Natural killer cell (primary cell): ENCODE measurements around the gene PLXNB1. TPM values are rescaled to one million over a fixed set of nuclear protein-coding genes. Genes with fewer than 3 reads are reported as not detected.

Experiments used
- ATAC-seq, 3 donors: fragments of 150-1000 bp in 2 of 3; fragments of 200-7000 bp in 1 of 3; cut with Tn5 transposase; 1 replicate in 1 of 3; 2 replicates in 2 of 3; pipeline ENCODE4 v1.10.0; 2021; ENCODE audit warnings: mild to moderate bottlenecking in 2 of 3, moderate library complexity in 2 of 3
- DNase-seq, 2 donors: peaks; one replicate each; pipeline versions ENCODE4 v3.0.0 to v3.0.0-alpha.2; 2013 to 2021; ENCODE audit warnings: mixed read lengths in 1 of 2
- H3K27ac ChIP-seq: one replicate; pipeline ENCODE4 v1.5.1; 2013; ENCODE audit warnings: mild to moderate bottlenecking, low read length
- H3K27me3 ChIP-seq: one replicate; pipeline ENCODE4 v1.6.1; 2013; ENCODE audit warnings: low read length; ENCODE audit not compliant: control insufficient read depth, insufficient read depth
- H3K36me3 ChIP-seq: one replicate; pipeline ENCODE4 v1.6.1; 2013; ENCODE audit warnings: low read length; ENCODE audit not compliant: control insufficient read depth, insufficient read depth
- H3K4me1 ChIP-seq: one replicate; pipeline ENCODE4 v1.6.1; 2013; ENCODE audit warnings: low read length; ENCODE audit not compliant: control insufficient read depth, insufficient read depth
- H3K4me3 ChIP-seq: one replicate; pipeline ENCODE4 v1.5.1; 2013; ENCODE audit warnings: low read length
- H3K9me3 ChIP-seq: one replicate; pipeline ENCODE4 v1.6.1; 2013; ENCODE audit warnings: low read length; ENCODE audit not compliant: control insufficient read depth, insufficient read depth
- H3K27ac Mint-ChIP-seq, 2 donors: one replicate each; pipeline ENCODE4 v1.8.0; 2022; ENCODE audit warnings: mild to moderate bottlenecking in 2 of 2, mixed read lengths in 2 of 2, moderate library complexity in 1 of 2
- H3K27me3 Mint-ChIP-seq, 2 donors: one replicate each; pipeline ENCODE4 v1.8.0; 2022; ENCODE audit warnings: low read depth in 2 of 2, mixed read lengths in 2 of 2
- H3K36me3 Mint-ChIP-seq: one replicate; pipeline ENCODE4 v1.8.0; 2022; ENCODE audit warnings: mixed read lengths
- H3K4me1 Mint-ChIP-seq, 2 donors: one replicate each; pipeline ENCODE4 v1.8.0; 2022; ENCODE audit warnings: mixed read lengths in 2 of 2
- H3K4me3 Mint-ChIP-seq: one replicate; pipeline ENCODE4 v1.8.0; 2022; ENCODE audit warnings: mild to moderate bottlenecking, moderate library complexity, mixed read lengths
- H3K9me3 Mint-ChIP-seq, 2 donors: one replicate each; pipeline ENCODE4 v1.8.0; 2022; ENCODE audit warnings: mixed read lengths in 2 of 2
- WGBS: methylation state at CpG from one replicate; pipeline ENCODE4 v1.1.7; 2013; ENCODE audit warnings: missing lambda C conversion rate; ENCODE audit not compliant: insufficient coverage; 5-methylcytosine and 5-hydroxymethylcytosine counted together
- intact Hi-C: fragments of 100-400 bp; cut with micrococcal nuclease; formaldehyde crosslinking; loops from one replicate; pipeline ENCODE4 v1.14.2; 2022
- total RNA-seq, 4 donors: library from RNA; stranded (reverse); fragments of 120-200 nt in 1 of 4; gene quantifications; one replicate each; pipeline versions ENCODE4 v1.2.3 to v1.2.4, GENCODE V29; 2013 to 2022
- TF ChIP-seq, protein P1 (sequence below): fragments of 200-600 bp; IDR thresholded peaks from one replicate; pipeline ENCODE4 v1.8.0; 2022; ENCODE audit warnings: antibody characterized with exemption

Gene PLXNB1
- total RNA-seq, 3 donors from 2014 or later (not counting 1 experiment from before 2014, with no cell fraction given), result 4.3 to 5.0 (median 4.4) TPM

DNA sequence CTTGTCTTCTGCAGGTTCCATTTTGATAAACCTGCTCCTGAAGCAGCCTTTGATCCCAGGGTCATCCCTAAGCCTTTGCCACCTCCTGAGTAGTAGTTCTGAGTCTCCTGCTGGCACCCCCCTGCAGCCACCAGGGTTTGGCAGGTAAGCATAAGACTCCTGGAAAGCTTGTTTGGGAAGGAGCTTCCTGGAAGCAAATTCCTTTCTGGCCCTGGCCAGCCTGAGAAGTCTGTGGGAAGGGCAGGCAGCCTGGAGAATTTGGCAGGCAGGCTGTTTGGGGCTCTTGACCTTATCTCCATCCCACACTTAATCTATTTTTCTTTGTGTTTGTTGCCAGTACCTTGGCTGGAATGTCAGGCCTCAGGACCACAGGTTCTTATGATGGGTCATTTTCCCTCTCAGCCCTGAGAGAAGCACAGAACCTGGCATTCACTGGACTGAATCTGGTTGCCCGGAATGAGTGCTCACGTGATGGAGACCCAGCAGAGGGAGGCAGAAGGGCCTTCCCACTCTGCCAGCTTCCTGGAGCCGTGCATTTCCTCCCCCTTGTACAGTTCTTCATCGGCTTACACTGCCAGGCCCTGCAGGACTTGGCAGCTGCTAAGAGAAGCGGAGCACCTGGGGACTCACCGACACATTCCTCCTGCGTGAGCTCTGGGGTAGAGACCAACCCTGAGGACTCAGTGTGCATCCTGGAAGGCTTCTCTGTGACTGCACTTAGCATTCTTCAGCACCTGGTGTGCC, 30.1 kb upstream of the PLXNB1 start:
- H3K36me3 ChIP-seq, result peaks cover 38% of the 10 kb centered on the region
- Mint-ChIP-seq H3K4me3 (no peak overlapping the region), H3K27ac (no peak overlapping the region), H3K9me3 (no peaks in the 10 kb centered on the region), H3K36me3 (no peaks in the 10 kb centered on the region), H3K4me1 (no peaks in the 10 kb centered on the region), H3K27me3 (no peaks in the 10 kb centered on the region)
- H3K4me3 ChIP-seq, result no peak overlapping the region
- DNase-seq, result no peak
- 97% methylated on average over 7 of the region's 7 CpGs for WGBS
- H3K27me3 ChIP-seq, result no peaks in the 10 kb centered on the region
- intact Hi-C loops, result no loop called here
- H3K4me1 ChIP-seq, result peaks cover under 1% of the 10 kb centered on the region
- H3K9me3 ChIP-seq, result no peaks in the 10 kb centered on the region
- ATAC-seq, result no peak
- TF ChIP-seq, protein P1, sequence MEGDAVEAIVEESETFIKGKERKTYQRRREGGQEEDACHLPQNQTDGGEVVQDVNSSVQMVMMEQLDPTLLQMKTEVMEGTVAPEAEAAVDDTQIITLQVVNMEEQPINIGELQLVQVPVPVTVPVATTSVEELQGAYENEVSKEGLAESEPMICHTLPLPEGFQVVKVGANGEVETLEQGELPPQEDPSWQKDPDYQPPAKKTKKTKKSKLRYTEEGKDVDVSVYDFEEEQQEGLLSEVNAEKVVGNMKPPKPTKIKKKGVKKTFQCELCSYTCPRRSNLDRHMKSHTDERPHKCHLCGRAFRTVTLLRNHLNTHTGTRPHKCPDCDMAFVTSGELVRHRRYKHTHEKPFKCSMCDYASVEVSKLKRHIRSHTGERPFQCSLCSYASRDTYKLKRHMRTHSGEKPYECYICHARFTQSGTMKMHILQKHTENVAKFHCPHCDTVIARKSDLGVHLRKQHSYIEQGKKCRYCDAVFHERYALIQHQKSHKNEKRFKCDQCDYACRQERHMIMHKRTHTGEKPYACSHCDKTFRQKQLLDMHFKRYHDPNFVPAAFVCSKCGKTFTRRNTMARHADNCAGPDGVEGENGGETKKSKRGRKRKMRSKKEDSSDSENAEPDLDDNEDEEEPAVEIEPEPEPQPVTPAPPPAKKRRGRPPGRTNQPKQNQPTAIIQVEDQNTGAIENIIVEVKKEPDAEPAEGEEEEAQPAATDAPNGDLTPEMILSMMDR, result no peak
- no peak overlapping the region for H3K27ac ChIP-seq

DNA sequence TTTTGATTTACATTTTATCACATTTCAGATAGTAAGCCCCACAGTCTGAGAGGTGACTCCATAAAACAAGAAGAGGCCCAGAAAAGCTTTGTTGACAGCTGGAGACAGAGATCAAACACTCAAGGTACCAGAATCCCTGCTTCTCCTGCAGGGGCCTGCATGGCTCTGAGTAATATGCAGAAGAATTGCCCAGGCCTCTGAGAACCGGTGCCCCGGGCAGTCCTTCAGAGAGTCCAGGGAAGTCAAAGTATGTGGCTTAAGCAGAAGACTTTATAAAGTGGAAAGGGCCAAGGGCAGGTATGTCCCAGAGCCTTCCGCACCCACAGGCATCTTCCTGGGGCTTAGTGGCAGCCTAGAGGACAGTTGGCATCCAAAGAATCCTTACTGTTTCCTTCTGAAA, 29.4 kb upstream of the PLXNB1 start:
- no peak for ATAC-seq
- intact Hi-C loops, result no loop called here
- H3K27me3 Mint-ChIP-seq, result no peaks in the 10 kb centered on the region

DNA sequence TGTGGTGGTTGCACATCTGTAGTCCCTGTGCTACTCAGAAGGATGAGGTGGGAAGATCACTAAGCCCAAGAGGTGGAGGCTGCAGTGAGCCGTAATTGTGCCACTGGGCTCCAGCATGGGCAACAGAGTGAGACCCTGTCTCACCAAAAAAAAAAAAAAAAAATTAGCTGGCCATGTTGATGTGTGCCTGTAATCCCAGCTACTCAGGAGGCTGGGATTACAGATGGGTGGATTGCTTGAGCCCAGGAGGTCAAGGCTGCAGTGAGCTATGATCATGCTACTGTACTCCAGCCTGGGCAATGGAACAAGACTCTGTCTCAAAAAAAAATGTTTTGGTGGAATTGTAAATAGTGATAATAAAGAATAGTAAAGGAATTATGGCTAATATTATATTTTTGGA, 26.6 kb upstream of the PLXNB1 start:
- Histone ChIP-seq H3K36me3 (peaks cover 62% of the 10 kb centered on the region), H3K27me3 (no peaks in the 10 kb centered on the region), H3K9me3 (no peaks in the 10 kb centered on the region), H3K27ac (no peak overlapping the region), H3K4me1 (no peaks in the 10 kb centered on the region), H3K4me3 (no peak overlapping the region)
- H3K36me3 Mint-ChIP-seq, result peaks cover 7% of the 10 kb centered on the region
- TF ChIP-seq, protein P1, result no peak
- WGBS, result 94% methylated on average over 1 of the region's 1 CpG
- ATAC-seq (no peak), DNase-seq (no peak)
- no peaks in the 10 kb centered on the region for H3K4me1 Mint-ChIP-seq
- intact Hi-C loops, result no loop called here
- H3K4me3 Mint-ChIP-seq, result no peak overlapping the region
- no peaks in the 10 kb centered on the region for H3K9me3 Mint-ChIP-seq
- H3K27ac Mint-ChIP-seq, result no peak overlapping the region
- H3K27me3 Mint-ChIP-seq, result no peaks in the 10 kb centered on the region

More for the DNA sequence above, 29.4 kb upstream of the PLXNB1 start:
- H3K27me3 ChIP-seq, result no peaks in the 10 kb centered on the region
- TF ChIP-seq, protein P1, result no peak
- no peaks in the 10 kb centered on the region for H3K4me1 ChIP-seq
- no peaks in the 10 kb centered on the region for H3K4me1 Mint-ChIP-seq
- H3K27ac Mint-ChIP-seq, result no peak overlapping the region
- no peak overlapping the region for H3K4me3 ChIP-seq
- no peaks in the 10 kb centered on the region for H3K9me3 Mint-ChIP-seq
- H3K36me3 ChIP-seq, result peaks cover 42% of the 10 kb centered on the region
- DNase-seq, result no peak
- no peaks in the 10 kb centered on the region for H3K9me3 ChIP-seq
- no peak overlapping the region for H3K4me3 Mint-ChIP-seq
- WGBS, result 97% methylated on average over 3 of the region's 3 CpGs
- H3K36me3 Mint-ChIP-seq, result no peaks in the 10 kb centered on the region
- H3K27ac ChIP-seq, result no peak overlapping the region

DNA sequence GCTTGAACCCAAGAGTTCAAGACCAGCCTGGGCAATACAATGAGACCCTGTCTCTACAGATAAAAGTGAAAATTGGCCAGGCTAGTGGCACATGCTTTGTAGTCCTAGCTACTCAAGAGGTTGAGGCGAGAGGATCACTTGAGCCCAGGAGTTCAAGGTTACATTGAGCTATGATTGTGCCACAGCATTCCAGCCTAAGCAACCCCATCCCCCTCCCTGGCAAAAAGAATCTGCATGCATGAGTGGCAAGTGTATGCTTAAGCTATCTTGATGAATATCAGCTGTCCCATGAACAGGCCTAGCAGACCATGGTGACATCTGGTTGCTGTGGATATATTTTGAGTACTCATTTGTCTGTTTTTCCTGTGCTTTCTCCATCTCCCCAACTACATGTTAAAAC, 21.4 kb upstream of the PLXNB1 start:
- no peak overlapping the region for H3K4me3 Mint-ChIP-seq
- H3K36me3 Mint-ChIP-seq, result peaks cover 9% of the 10 kb centered on the region
- DNase-seq, result no peak

More for the DNA sequence above, 21.4 kb upstream of the PLXNB1 start:
- H3K36me3 ChIP-seq, result peaks cover 28% of the 10 kb centered on the region
- Mint-ChIP-seq H3K9me3 (no peaks in the 10 kb centered on the region), H3K4me1 (peaks cover 20 to 23% of the 10 kb centered on the region in 2 donors), H3K27me3 (no peaks in the 10 kb centered on the region), H3K27ac (no peak overlapping the region)
- WGBS, result 100% methylated on average over 1 of the region's 1 CpG
- H3K4me1 ChIP-seq, result peaks cover 11% of the 10 kb centered on the region
- no peak overlapping the region for H3K27ac ChIP-seq
- no peaks in the 10 kb centered on the region for H3K9me3 ChIP-seq
- ATAC-seq, result no peak
- intact Hi-C loops, result no loop called here
- TF ChIP-seq, protein P1, result no peak
- no peaks in the 10 kb centered on the region for H3K27me3 ChIP-seq
- no peak overlapping the region for H3K4me3 ChIP-seq
